ENCODE data around the gene CNPPD1. TPM values are rescaled to one million over a fixed set of nuclear protein-coding genes. Genes with fewer than 3 reads are reported as not detected.
A peak's percentile ranks its signal among the peaks of the same experiment; 100 is the strongest.

CNPPD1 gene
- total RNA-seq (10 to 100 TPM; 16.5 to 39.8 TPM), polyA plus RNA-seq (10 to 100 TPM; 16.7 to 26.5 TPM)

DNA sequence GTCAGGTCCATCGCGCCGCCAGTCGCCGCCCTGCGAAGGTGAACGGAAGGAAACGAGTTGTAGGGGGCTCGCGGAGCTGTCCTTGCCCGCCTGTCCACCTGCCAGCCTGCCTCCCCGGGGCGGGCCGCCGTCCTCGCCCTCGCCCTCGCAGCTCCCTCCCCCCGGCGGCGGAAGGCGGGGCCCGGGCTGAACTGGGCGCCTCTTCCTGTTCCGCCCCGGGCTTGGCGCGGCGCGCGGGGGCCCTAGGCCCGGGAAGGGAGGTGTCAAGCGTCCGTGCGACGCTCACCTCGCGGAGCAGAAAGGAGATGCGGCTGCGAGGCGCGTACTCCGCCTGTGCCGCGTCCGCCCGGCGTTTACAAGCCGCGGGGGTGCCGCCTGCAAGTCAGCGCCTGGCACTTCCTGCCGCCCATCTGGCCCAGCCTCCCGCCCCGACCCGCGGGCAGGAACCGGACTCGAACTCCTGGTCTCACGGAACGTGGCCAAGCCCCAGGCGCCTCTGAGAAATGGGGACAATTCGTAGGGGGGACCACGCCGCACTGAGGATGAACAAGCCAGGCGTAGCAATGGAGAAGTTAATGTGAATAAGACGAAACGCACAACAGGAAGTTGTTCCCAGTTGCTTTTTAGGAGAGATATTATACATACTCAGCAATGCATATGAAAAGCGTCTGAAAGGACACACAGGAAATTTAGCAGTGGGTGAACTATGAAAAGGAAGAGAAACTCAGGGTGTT, at the start of gene CNPPD1:
Gene CNPPD1, minus strand, starts transcription at position 108 of the 734 bp plus-strand sequence. Its CDS starts 97 bp downstream, at position 11.
- no peaks in the 10 kb centered on the region for H3K27me3 ChIP-seq (ENCODE audit: control insufficient read depth in 4 of 4, insufficient read depth in 4 of 4, low read length in 3 of 4)
- peak; percentile 88 for DNase-seq (ENCODE audit: low spot score)
- H3K4me1 ChIP-seq (ENCODE audit: control insufficient read depth in 4 of 4, insufficient read depth in 4 of 4, low read length in 3 of 4) = peaks cover 0 to 25% (median 22%) of the 10 kb centered on the region in 4 donors
- H3K4me3 ChIP-seq (ENCODE audit: low read depth in 1 of 3, low read length in 3 of 3) = peak within 1 kb of the TSS; percentile 65 to 89 (median 77)
- TF ChIP-seq CTCF (IDR thresholded peaks at IDR 0.05; ENCODE audit: low read depth, low read length, missing input control) (peak; percentile 18), SP1 (IDR thresholded peaks at IDR 0.05) (peak; percentile 33), GABPA (IDR thresholded peaks at IDR 0.05 in 1 of 2, conservative IDR thresholded peaks at IDR 0.05 in 1 of 2) (peak in 1 of 2 donors; percentile 82), NR2F2 (IDR thresholded peaks at IDR 0.05) (no peak), ATF3 (IDR thresholded peaks at IDR 0.05) (no peak)
- WGBS = under 1% methylated on average over 69 of the region's 69 CpGs
- no peaks in the 10 kb centered on the region for H3K9me3 ChIP-seq (ENCODE audit: control insufficient read depth in 4 of 4, low read length in 3 of 4)
- peak within 1 kb of the TSS; percentile 78 to 100 for H3K9ac ChIP-seq (ENCODE audit: low read depth in 1 of 2, low read length in 2 of 2)
- peaks cover 4 to 49% (median 40%) of the 10 kb centered on the region in 4 donors for H3K36me3 ChIP-seq (ENCODE audit: control insufficient read depth in 4 of 4, insufficient read depth in 3 of 4, low read depth in 1 of 4, low read length in 3 of 4)
- H3K27ac ChIP-seq (ENCODE audit: low read depth in 1 of 2, low read length in 2 of 2) = peak within 1 kb of the TSS; percentile 94 to 100

GRCh38 chr2:219225350-219225749, 48.6 kb upstream of the CNPPD1 start:
- DNase-seq (ENCODE audit: low spot score) = no peak
- 87% methylated on average over 3 of the region's 3 CpGs for WGBS
- Histone ChIP-seq H3K9ac (ENCODE audit: low read depth in 1 of 2, low read length in 2 of 2) (no peak overlapping the region), H3K27ac (ENCODE audit: low read depth in 1 of 2, low read length in 2 of 2) (no peak overlapping the region), H3K4me3 (ENCODE audit: low read depth in 1 of 3, low read length in 3 of 3) (no peak overlapping the region), H3K9me3 (ENCODE audit: control insufficient read depth in 4 of 4, low read length in 3 of 4) (no peaks in the 10 kb centered on the region), H3K27me3 (ENCODE audit: control insufficient read depth in 4 of 4, insufficient read depth in 4 of 4, low read length in 3 of 4) (no peaks in the 10 kb centered on the region), H3K36me3 (ENCODE audit: control insufficient read depth in 4 of 4, insufficient read depth in 3 of 4, low read depth in 1 of 4, low read length in 3 of 4) (peaks cover 21 to 54% (median 44%) of the 10 kb centered on the region in 4 donors), H3K4me1 (ENCODE audit: control insufficient read depth in 4 of 4, insufficient read depth in 4 of 4, low read length in 3 of 4) (peaks cover 7 to 17% (median 14%) of the 10 kb centered on the region in 4 donors)
- TF ChIP-seq GABPA (IDR thresholded peaks at IDR 0.05 in 1 of 2, conservative IDR thresholded peaks at IDR 0.05 in 1 of 2) (no peak), JUND (IDR thresholded peaks at IDR 0.05) (no peak), NR2F2 (IDR thresholded peaks at IDR 0.05) (no peak), RAD21 (IDR thresholded peaks at IDR 0.05) (no peak), CTCF (IDR thresholded peaks at IDR 0.05; ENCODE audit: low read depth, low read length, missing input control) (no peak), EGR1 (IDR thresholded peaks at IDR 0.05; ENCODE audit: low read depth in 2 of 2) (no peak), ATF3 (IDR thresholded peaks at IDR 0.05) (no peak), FOXA1 (IDR thresholded peaks at IDR 0.05) (no peak), HNF4G (IDR thresholded peaks at IDR 0.05) (no peak)
- TF ChIP-seq, protein P1, sequence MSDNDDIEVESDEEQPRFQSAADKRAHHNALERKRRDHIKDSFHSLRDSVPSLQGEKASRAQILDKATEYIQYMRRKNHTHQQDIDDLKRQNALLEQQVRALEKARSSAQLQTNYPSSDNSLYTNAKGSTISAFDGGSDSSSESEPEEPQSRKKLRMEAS (IDR thresholded peaks at IDR 0.05) = no peak

All from liver (tissue), 9 donors.